HG03135 (cell line): ENCODE data around the gene CTNS.
A peak's percentile ranks its signal among the peaks of the same experiment; 100 is the strongest.

Source experiments
- ATAC-seq: cut with Tn5 transposase; IDR thresholded peaks from one replicate; pipeline ENCODE4 v1.9.1; 2021; ENCODE audit warnings: mild to moderate bottlenecking, moderate library complexity; ENCODE audit not compliant: unreplicated experiment

CTNS gene

GRCh38 chr17:3708366-3708765, 71.8 kb downstream of the CTNS start:
- ATAC-seq, result no peak

DNA sequence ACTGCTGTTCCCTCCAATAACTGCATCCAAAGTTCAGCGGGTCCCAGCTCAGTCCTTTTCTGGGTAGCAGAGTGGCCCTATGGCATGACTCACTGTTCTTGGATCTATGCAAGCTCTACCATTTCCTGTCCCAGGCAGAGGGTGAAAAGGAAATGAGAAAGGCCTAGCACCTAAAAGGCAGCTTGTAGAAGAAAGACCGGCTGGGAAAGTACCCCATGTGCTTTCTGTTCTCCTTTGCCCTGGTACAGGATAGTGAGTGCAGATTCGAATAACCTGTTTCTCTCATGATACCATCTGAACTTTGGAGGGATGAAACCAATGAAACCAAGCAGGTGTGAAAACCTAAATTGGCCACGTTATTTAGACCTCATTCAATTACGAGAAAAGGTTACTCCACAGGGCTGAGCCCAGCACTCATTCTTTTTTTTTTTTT, 74.4 kb downstream of the CTNS start:
- ATAC-seq, result peak; percentile 89
